H1 (cell line): ENCODE data around the gene PCDH20. TPM values are rescaled to one million over a fixed set of nuclear protein-coding genes. Genes with fewer than 3 reads are reported as not detected.

ENCODE experiments used
- CTCF ChIA-PET: fragments of 300-600 bp; sonication (Branson Sonifier 250); formaldehyde crosslinking; loops from one replicate; lab custom pipeline; 2021; ENCODE audit not compliant: partially characterized antibody; lab: Charles Lee
- POLR2A ChIA-PET: fragments of 300-600 bp; sonication (Branson Sonifier 250); formaldehyde crosslinking; loops from one replicate; lab custom pipeline; 2021; ENCODE audit warnings: inconsistent platforms; ENCODE audit not compliant: partially characterized antibody; lab: Charles Lee
- DNase-seq, 2 experiments: peaks; one replicate each; pipeline versions ENCODE4 v3.0.0 to v3.0.0-alpha.2; 2010 to 2022; ENCODE audit warnings: low spot score in 2 of 2, low read depth in 1 of 2, mixed read lengths in 1 of 2
- FAIRE-seq: peaks from 2 replicates; lab custom pipeline; 2011; peaks lifted over from hg19 to GRCh38; lab: Jason Lieb, UNC
- H2AFZ ChIP-seq: 2 replicates; pipeline ENCODE4 v1.8.1; 2012; ENCODE audit warnings: low read length, inconsistent platforms
- H2AK5ac ChIP-seq: 2 replicates; pipeline ENCODE4 v1.6.1; 2013; ENCODE audit warnings: low read depth, low read length
- H2BK120ac ChIP-seq: replicated peaks from 2 replicates; pipeline ENCODE3; 2013; ENCODE audit warnings: low read depth, low read length, inconsistent platforms
- H2BK12ac ChIP-seq: 2 replicates; pipeline ENCODE4 v1.6.1; 2013; ENCODE audit warnings: low read depth, low read length
- H2BK15ac ChIP-seq: 2 replicates; pipeline ENCODE4 v1.6.1; 2013; ENCODE audit warnings: low read length
- H2BK20ac ChIP-seq: 2 replicates; pipeline ENCODE4 v1.6.1; 2013; ENCODE audit warnings: low read length
- H2BK5ac ChIP-seq: 2 replicates; pipeline ENCODE4 v1.6.1; 2013; ENCODE audit warnings: low read depth, low read length
- H3K14ac ChIP-seq: 2 replicates; pipeline ENCODE4 v1.6.1; 2013; ENCODE audit warnings: inconsistent platforms; ENCODE audit not compliant: insufficient read length
- H3K18ac ChIP-seq: 2 replicates; pipeline ENCODE4 v1.6.1; 2013; ENCODE audit warnings: low read length; ENCODE audit errors: extremely low read depth
- H3K23ac ChIP-seq: 2 replicates; pipeline ENCODE4 v1.6.1; 2013; ENCODE audit warnings: inconsistent platforms; ENCODE audit not compliant: insufficient read length
- H3K23me2 ChIP-seq: 2 replicates; pipeline ENCODE4 v1.6.1; 2013; ENCODE audit warnings: low read depth, low read length
- H3K27ac ChIP-seq: 2 replicates; pipeline ENCODE4 v1.6.1; 2011; ENCODE audit warnings: low read depth, low read length, inconsistent platforms
- H3K27me3 ChIP-seq, 4 experiments: replicated peaks in 1 of 4; 1 replicate in 1 of 4; 2 replicates in 3 of 4; pipeline versions ENCODE4 v1.6.1 to v1.8.1; 2011 to 2013; ENCODE audit warnings: low read length in 3 of 4, mild to moderate bottlenecking in 3 of 4, inconsistent platforms in 2 of 4, mixed read lengths in 2 of 4, moderate library complexity in 1 of 4; ENCODE audit not compliant: control insufficient read depth in 3 of 4, insufficient read depth in 3 of 4; ENCODE audit errors: extremely low read depth in 1 of 4
- H3K36me3 ChIP-seq, 4 experiments: 2 replicates each; pipeline versions ENCODE4 v1.6.1 to v1.8.1; 2011 to 2013; ENCODE audit warnings: mild to moderate bottlenecking in 4 of 4, low read length in 3 of 4, moderate library complexity in 2 of 4, control low read depth in 1 of 4, inconsistent platforms in 1 of 4; ENCODE audit not compliant: insufficient read depth in 4 of 4, control insufficient read depth in 2 of 4
- H3K4ac ChIP-seq: replicated peaks from 2 replicates; pipeline ENCODE3; 2013; ENCODE audit warnings: low read length, low read depth, mixed read lengths, inconsistent platforms; ENCODE audit not compliant: insufficient read length
- H3K4me1 ChIP-seq, 4 experiments: replicated peaks in 1 of 4; 1 replicate in 1 of 4; 2 replicates in 3 of 4; pipeline versions ENCODE4 v1.6.1 to v1.8.1; 2011 to 2013; ENCODE audit warnings: low read length in 3 of 4, inconsistent platforms in 2 of 4, mixed read lengths in 1 of 4; ENCODE audit not compliant: insufficient read depth in 4 of 4, control insufficient read depth in 3 of 4
- H3K4me2 ChIP-seq, 2 experiments: 2 replicates each; pipeline versions ENCODE4 v1.6.1 to v1.8.1; 2011 to 2013; ENCODE audit warnings: low read depth in 2 of 2, low read length in 2 of 2, control low read depth in 1 of 2, inconsistent platforms in 1 of 2, mild to moderate bottlenecking in 1 of 2; ENCODE audit not compliant: insufficient read depth in 1 of 2
- H3K4me3 ChIP-seq, 4 experiments: fragments of 200-600, 300-600 bp in 1 of 4; sonication (generic), shearing (Covaris generic), sonication (Bioruptor Twin) in 1 of 4; 2 replicates each; pipeline versions ENCODE4 v1.5.1 to v1.8.1; 2011 to 2016; ENCODE audit warnings: low read length in 4 of 4, low read depth in 3 of 4, control low read depth in 2 of 4, inconsistent platforms in 2 of 4, mild to moderate bottlenecking in 2 of 4, mixed read lengths in 1 of 4, moderate library complexity in 1 of 4; ENCODE audit not compliant: insufficient read depth in 2 of 4; ENCODE audit errors: extremely low read depth in 1 of 4
- H3K56ac ChIP-seq: replicated peaks from 2 replicates; pipeline ENCODE3; 2013; ENCODE audit warnings: low read depth, mild to moderate bottlenecking, mixed read lengths, low read length, inconsistent platforms; ENCODE audit not compliant: insufficient read length
- H3K79me1 ChIP-seq: 2 replicates; pipeline ENCODE4 v1.6.1; 2013; ENCODE audit warnings: low read depth, low read length, control low read depth
- H3K79me2 ChIP-seq, 2 experiments: 2 replicates each; pipeline versions ENCODE4 v1.6.1 to v1.8.1; 2012 to 2013; ENCODE audit warnings: low read length in 2 of 2, mild to moderate bottlenecking in 2 of 2, inconsistent platforms in 1 of 2; ENCODE audit not compliant: insufficient read depth in 2 of 2, control insufficient read depth in 1 of 2
- H3K9ac ChIP-seq, 4 experiments: replicated peaks in 1 of 4; 1 replicate in 1 of 4; 2 replicates in 3 of 4; pipeline versions ENCODE4 v1.6.1 to v1.8.1; 2011 to 2013; ENCODE audit warnings: low read depth in 3 of 4, low read length in 3 of 4, control low read depth in 2 of 4, mild to moderate bottlenecking in 2 of 4, moderate library complexity in 2 of 4, inconsistent platforms in 1 of 4; ENCODE audit errors: extremely low read depth in 1 of 4
- H3K9me3 ChIP-seq, 2 experiments: 2 replicates each; pipeline versions ENCODE4 v1.6.1 to v1.8.1; 2012 to 2013; ENCODE audit warnings: mild to moderate bottlenecking in 2 of 2, moderate library complexity in 2 of 2, control low read depth in 1 of 2, inconsistent platforms in 1 of 2, low read depth in 1 of 2, low read length in 1 of 2, mixed read lengths in 1 of 2; ENCODE audit not compliant: insufficient read depth in 2 of 2
- H4K20me1 ChIP-seq, 2 experiments: replicated peaks in 1 of 2; 2 replicates each; pipeline versions ENCODE3 to v1.8.1; 2011 to 2013; ENCODE audit warnings: inconsistent platforms in 2 of 2, low read length in 2 of 2, mild to moderate bottlenecking in 1 of 2; ENCODE audit not compliant: insufficient read depth in 2 of 2, control insufficient read depth in 1 of 2
- H4K5ac ChIP-seq: 2 replicates; pipeline ENCODE4 v1.6.1; 2013; ENCODE audit warnings: low read length, low read depth, mixed read lengths, inconsistent platforms; ENCODE audit not compliant: insufficient read length
- H4K8ac ChIP-seq: 2 replicates; pipeline ENCODE4 v1.8.0; 2013; ENCODE audit warnings: mild to moderate bottlenecking, moderate library complexity, low read length, inconsistent platforms; ENCODE audit not compliant: insufficient read depth; ENCODE audit errors: extremely low read depth
- H4K91ac ChIP-seq: replicated peaks from 2 replicates; pipeline ENCODE3; 2013; ENCODE audit warnings: low read length, mixed read lengths, inconsistent platforms; ENCODE audit not compliant: insufficient read length
- MAFK ChIP-seq: IDR thresholded peaks from 2 replicates; pipeline ENCODE4 v1.6.1; 2012; ENCODE audit warnings: low read depth, mild to moderate bottlenecking, improper control_type of control experiment, low read length
- NRF1 ChIP-seq: IDR thresholded peaks from 2 replicates; pipeline ENCODE4 v1.6.1; 2011; ENCODE audit warnings: mild to moderate bottlenecking, low read depth, low read length, improper control_type of control experiment
- PHF8 ChIP-seq: fragments of 200-600 bp; sonication (generic); conservative IDR thresholded peaks from 2 replicates; pipeline ENCODE4 v1.7.1; 2012; ENCODE audit warnings: low read depth, mild to moderate bottlenecking, inconsistent platforms, low read length, moderate library complexity
- POLR2A ChIP-seq, 2 experiments: IDR thresholded peaks; 1 replicate in 1 of 2; 2 replicates in 1 of 2; pipeline ENCODE4 v1.6.1; 2011; ENCODE audit warnings: low read depth in 2 of 2, low read length in 2 of 2, mild to moderate bottlenecking in 2 of 2; ENCODE audit errors: control extremely low read depth in 1 of 2
- POLR2AphosphoS5 ChIP-seq: IDR thresholded peaks from 2 replicates; pipeline ENCODE4 v1.6.1; 2011; ENCODE audit warnings: low read depth, low read length
- RAD21 ChIP-seq, 2 experiments: IDR thresholded peaks in 1 of 2; conservative IDR thresholded peaks in 1 of 2; 2 replicates each; pipeline ENCODE4 v1.6.1; 2011; ENCODE audit warnings: low read depth in 2 of 2, low read length in 2 of 2, improper control_type of control experiment in 1 of 2, inconsistent platforms in 1 of 2, mild to moderate bottlenecking in 1 of 2, moderate library complexity in 1 of 2
- RFX5 ChIP-seq: IDR thresholded peaks from 2 replicates; pipeline ENCODE4 v1.6.1; 2011; ENCODE audit warnings: low read depth, low read length, improper control_type of control experiment, borderline replicate concordance
- SIRT6 ChIP-seq: IDR thresholded peaks from one replicate; pipeline ENCODE4 v1.7.1; 2012; ENCODE audit warnings: low read length, inconsistent platforms
- SP1 ChIP-seq: IDR thresholded peaks from 2 replicates; pipeline ENCODE4 v1.6.1; 2011; ENCODE audit warnings: low read depth, low read length
- WGBS, 2 experiments: shearing (Covaris generic) in 1 of 2; methylation state at CpG; one replicate each; pipeline versions ENCODE4 v1.1.6 to v1.1.7; 2013 to 2015; ENCODE audit warnings: low lambda C conversion rate in 2 of 2, mixed read lengths in 2 of 2, inconsistent platforms in 1 of 2, low coverage in 1 of 2, missing lambda C conversion rate in 1 of 2; ENCODE audit not compliant: insufficient replicate concordance in 2 of 2, insufficient coverage in 1 of 2, insufficient read length in 1 of 2; ENCODE audit errors: extremely low coverage in 1 of 2, missing lambda C conversion rate in 1 of 2; 5-methylcytosine and 5-hydroxymethylcytosine counted together
- polyA plus RNA-seq, 7 experiments: library from polyadenylated mRNA; depleted of rRNA in 3 of 7; stranded (reverse) in 5 of 7; unstranded in 2 of 7; fragments of >200 nt in 5 of 7; fragments of 200-250 nt in 2 of 7; gene quantifications; 1 replicate in 5 of 7; 2 replicates in 1 of 7; 4 replicates in 1 of 7; pipeline versions ENCODE4 v1.2.1 to v1.2.3, GENCODE V29; 2011 to 2013; ENCODE audit warnings: missing spikeins in 2 of 7, mixed read lengths in 2 of 7
- total RNA-seq: library from RNA; stranded (reverse); fragmentation: NEBNext Ultra II Directional; extraction: Animal tissue kit (Norgen Biotek cat#: 25700); gene quantifications from 2 replicates; pipeline ENCODE4 v1.2.1, GENCODE V29; 2021
- TF ChIP-seq, protein P1 (sequence below): IDR thresholded peaks from 2 replicates; pipeline ENCODE4 v1.6.1; 2012; ENCODE audit warnings: inconsistent platforms
- TF ChIP-seq, protein P2 (sequence below), 3 experiments: IDR thresholded peaks; 1 replicate in 2 of 3; 2 replicates in 1 of 3; pipeline versions ENCODE4 v1.5.1 to v1.6.1; 2011; ENCODE audit warnings: low read length in 3 of 3, mild to moderate bottlenecking in 3 of 3, inconsistent platforms in 2 of 3, low read depth in 1 of 3, moderate library complexity in 1 of 3; ENCODE audit not compliant: insufficient read depth in 1 of 3; ENCODE audit errors: control extremely low read depth in 1 of 3

The PCDH20 gene
- total and polyA plus RNA-seq, 2 of the 8 experiments (the other 6 are each of a cell fraction or from before 2014, with no cell fraction given), result 0.65 to 2.2 TPM

DNA sequence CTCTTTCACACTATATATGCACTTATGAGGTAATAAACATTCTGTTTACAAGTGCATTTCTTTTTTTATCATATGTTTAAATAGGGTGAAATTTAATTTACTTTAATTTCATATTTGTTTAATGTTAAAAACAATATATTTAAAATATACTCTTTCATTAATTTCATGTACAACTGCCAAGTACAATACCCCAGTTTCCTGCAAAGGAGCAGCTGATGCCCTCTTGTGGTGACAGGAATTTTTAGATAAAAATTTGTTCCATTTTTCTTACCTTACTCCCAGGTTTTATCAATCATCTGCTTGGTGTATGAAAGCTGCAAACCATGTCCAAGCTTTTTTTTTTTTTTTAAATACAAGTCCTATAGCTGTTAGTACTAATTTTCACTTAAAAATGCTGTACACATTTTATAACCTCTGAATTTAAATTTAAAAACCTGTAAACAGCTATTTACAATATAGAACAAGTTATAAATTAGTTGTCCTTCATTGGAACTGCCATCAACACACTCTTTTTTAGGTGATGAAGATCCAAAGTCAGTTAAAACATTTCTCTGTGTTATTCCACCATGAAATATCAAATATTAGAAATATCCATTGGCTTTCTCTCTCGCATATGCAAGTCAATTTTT, 4.9 kb downstream of the PCDH20 start:
- Histone ChIP-seq H3K27me3 (peaks cover 2 to 21% (median 16%) of the 10 kb centered on the region in 4 experiments), H3K23me2 (peaks cover 18% of the 10 kb centered on the region), H3K4ac (no peak overlapping the region), H3K14ac (no peak overlapping the region), H2BK12ac (no peak overlapping the region), H3K56ac (no peak overlapping the region), H4K5ac (no peak overlapping the region), H3K18ac (no peak overlapping the region), H3K23ac (no peak overlapping the region), H2BK20ac (no peak overlapping the region), H3K9me3 (no peaks in the 10 kb centered on the region), H3K9ac (no peak overlapping the region), H3K4me3 (no peak overlapping the region), H3K36me3 (no peaks in the 10 kb centered on the region), H2BK120ac (no peak overlapping the region), H4K8ac (no peak overlapping the region), H2AFZ (no peak overlapping the region), H2BK15ac (no peak overlapping the region), H3K79me1 (no peaks in the 10 kb centered on the region), H4K20me1 (peaks cover 0 to 2% of the 10 kb centered on the region in 2 experiments), H2BK5ac (no peak overlapping the region), H3K79me2 (no peaks in the 10 kb centered on the region), H3K4me2 (no peak overlapping the region), H4K91ac (no peak overlapping the region), H2AK5ac (no peak overlapping the region), H3K4me1 (no peaks in the 10 kb centered on the region), H3K27ac (no peak overlapping the region)
- ChIA-PET POLR2A (no interaction called here), CTCF (interaction anchor here (0.6 to 2.5 kb wide), 20 partner anchors 13 to 783 kb away, joined by 3 to 10 read pairs (median 4); no protein-coding TSS in a partner anchor)
- DNase-seq (no peak), FAIRE-seq (no peak)
- 96% methylated on average over 1 of the region's 1 CpG; no CpG with 5 or more reads in 1 of the 2 experiments for WGBS, 2 experiments
- TF ChIP-seq, protein P1, sequence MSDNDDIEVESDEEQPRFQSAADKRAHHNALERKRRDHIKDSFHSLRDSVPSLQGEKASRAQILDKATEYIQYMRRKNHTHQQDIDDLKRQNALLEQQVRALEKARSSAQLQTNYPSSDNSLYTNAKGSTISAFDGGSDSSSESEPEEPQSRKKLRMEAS, result no peak
- TF ChIP-seq POLR2A (IDR thresholded peaks at IDR 0.05; ENCODE audit: control extremely low read depth in 1 of 2, low read depth in 2 of 2, low read length in 2 of 2), result no peak
- TF ChIP-seq POLR2AphosphoS5, result no peak
- TF ChIP-seq RFX5, result no peak
- TF ChIP-seq SP1, result no peak
- TF ChIP-seq SIRT6, result no peak
- peak; percentile 64 to 66 for TF ChIP-seq RAD21 (IDR thresholded peaks at IDR 0.05 in 1 of 2, conservative IDR thresholded peaks at IDR 0.05 in 1 of 2; ENCODE audit: low read depth in 2 of 2, low read length in 2 of 2)
- no peak for TF ChIP-seq PHF8
- TF ChIP-seq NRF1, result no peak
- TF ChIP-seq MAFK, result no peak
- TF ChIP-seq, protein P2, sequence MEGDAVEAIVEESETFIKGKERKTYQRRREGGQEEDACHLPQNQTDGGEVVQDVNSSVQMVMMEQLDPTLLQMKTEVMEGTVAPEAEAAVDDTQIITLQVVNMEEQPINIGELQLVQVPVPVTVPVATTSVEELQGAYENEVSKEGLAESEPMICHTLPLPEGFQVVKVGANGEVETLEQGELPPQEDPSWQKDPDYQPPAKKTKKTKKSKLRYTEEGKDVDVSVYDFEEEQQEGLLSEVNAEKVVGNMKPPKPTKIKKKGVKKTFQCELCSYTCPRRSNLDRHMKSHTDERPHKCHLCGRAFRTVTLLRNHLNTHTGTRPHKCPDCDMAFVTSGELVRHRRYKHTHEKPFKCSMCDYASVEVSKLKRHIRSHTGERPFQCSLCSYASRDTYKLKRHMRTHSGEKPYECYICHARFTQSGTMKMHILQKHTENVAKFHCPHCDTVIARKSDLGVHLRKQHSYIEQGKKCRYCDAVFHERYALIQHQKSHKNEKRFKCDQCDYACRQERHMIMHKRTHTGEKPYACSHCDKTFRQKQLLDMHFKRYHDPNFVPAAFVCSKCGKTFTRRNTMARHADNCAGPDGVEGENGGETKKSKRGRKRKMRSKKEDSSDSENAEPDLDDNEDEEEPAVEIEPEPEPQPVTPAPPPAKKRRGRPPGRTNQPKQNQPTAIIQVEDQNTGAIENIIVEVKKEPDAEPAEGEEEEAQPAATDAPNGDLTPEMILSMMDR (IDR thresholded peaks at IDR 0.05; ENCODE audit: control extremely low read depth in 1 of 3, insufficient read depth in 1 of 3, low read depth in 1 of 3, low read length in 3 of 3), result peak in 2 of 3 experiments; percentile 35 to 45; a peak in 2 of 4 replicates
